GM21423 (cell line): ENCODE data around the gene LRP6.
"Not testable (repeated sequence)": the region's sequence is repeated elsewhere in the genome, so short reads cannot be mapped to it uniquely, and the experiment has no call there.

ENCODE experiments used
- ATAC-seq: cut with Tn5 transposase; IDR thresholded peaks from one replicate; pipeline ENCODE4 v1.9.1; 2021; ENCODE audit warnings: mild to moderate bottlenecking, moderate library complexity; ENCODE audit not compliant: unreplicated experiment

Gene LRP6

GRCh38 chr12:12182703-12183365 lies 84.0 kb downstream of the LRP6 start:
- ATAC-seq, result no peak

- ATAC-seq, result no peak
Observed at GRCh38 chr12:12181511-12181910, 85.3 kb downstream of the LRP6 start.

DNA sequence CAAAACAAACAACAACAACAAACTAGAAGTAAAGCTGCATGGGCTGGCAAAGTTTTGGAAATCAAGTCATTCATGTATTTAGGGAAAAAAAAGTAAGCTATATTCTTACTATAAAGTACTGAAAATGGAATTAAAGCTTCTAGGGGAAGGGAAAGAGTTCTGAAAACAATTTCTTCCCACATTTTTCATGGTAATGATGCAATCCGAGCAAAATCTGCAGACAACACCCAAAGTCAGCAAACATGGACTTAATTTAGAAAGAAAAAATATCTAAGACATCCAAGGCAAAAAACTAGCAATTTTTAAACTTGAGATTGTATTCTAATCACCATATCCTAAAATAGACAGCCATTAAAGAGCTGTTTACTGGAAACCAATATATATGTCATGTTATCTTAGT lies 86.3 kb downstream of the LRP6 start:
- ATAC-seq, result no peak

- no peak for ATAC-seq
Observed at GRCh38 chr12:12180136-12180535, 86.7 kb downstream of the LRP6 start.

- no peak for ATAC-seq
Observed at GRCh38 chr12:12178559-12178958, 88.3 kb downstream of the LRP6 start.

DNA sequence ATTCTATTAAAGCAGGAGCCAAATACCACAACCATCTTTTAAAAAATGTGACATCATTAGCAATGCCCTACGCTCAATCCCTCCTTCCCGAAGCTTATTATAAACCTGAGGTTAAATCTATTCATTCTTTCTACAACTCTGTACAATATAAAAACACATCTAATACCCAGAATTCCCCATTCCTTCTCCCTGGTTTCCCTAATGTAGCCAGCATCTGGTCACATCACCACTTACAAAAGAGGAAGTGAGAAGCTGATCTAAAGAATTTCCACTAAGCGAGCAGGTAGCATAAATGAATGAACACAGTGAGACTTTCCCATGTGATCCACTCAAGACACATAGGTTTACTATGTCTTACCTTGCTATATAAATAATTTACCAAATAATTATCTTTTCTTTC lies 90.4 kb downstream of the LRP6 start:
- no peak for ATAC-seq

DNA sequence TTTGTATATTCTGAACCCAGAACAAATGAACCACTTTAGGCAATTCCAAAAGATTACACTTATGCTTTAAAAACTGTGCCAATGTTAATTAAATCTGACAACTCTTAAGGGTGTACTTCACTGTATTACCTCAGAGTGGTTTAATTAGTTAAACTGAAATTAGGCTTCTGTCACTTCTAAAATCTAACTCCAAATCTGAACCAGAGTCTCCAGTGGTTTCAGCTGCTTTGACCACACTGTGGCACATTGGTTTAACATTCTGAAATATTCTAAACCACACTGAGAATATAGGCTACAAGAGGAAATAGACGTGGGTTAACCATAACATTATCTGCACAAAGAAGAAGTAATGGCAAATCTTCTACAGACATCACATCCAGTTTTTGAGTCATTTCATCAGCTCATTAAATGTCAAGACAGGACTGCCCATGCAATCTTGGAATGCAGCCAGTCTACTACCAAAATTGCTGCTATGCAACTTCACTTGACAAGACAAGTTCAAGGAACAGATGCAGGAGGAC lies 94.8 kb downstream of the LRP6 start:
- peak; percentile 81 for ATAC-seq

- no peak for ATAC-seq
Observed at GRCh38 chr12:12167847-12168246, 99.0 kb downstream of the LRP6 start.

DNA sequence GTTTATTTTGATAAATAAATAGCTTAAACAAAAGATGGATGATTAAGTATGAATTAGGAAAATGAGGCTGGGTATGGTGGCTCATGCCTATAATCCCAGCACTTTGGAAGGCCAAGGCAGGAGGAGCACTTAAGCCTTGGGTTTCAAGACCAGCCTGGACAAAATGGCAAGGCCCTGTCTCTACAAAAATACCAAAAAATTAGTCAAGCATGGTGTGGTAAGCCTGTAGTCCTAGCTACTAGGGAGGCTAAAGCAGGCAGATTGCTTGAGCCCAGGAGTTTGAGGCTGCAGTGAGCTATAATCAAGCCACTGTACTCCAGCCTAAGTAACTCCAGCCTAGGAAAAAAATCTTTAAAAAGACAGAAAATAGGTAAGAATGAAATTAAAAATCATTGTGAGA lies 100.1 kb downstream of the LRP6 start:
- ATAC-seq, result no peak

DNA sequence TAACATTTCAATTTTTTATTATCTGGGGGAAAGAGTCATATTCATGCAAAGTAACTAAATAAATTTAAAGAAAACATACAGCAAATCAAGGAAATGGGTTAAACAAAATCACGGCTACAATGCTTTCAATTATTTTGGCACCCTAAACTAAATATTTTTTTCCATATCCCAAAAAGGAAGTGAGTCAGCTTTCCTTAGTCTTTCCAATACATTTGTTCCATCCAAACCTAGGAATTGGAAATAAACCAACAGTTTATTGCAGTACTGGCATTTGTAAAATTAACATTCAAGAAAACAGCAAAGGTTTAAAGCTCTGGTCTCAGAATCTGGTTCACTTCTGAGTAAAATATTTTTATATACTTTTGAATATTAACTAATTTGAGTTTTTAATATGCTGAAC lies 106.9 kb downstream of the LRP6 start:
- no peak for ATAC-seq

GRCh38 chr12:12158858-12159257 lies 108.0 kb downstream of the LRP6 start:
- ATAC-seq, result no peak

DNA sequence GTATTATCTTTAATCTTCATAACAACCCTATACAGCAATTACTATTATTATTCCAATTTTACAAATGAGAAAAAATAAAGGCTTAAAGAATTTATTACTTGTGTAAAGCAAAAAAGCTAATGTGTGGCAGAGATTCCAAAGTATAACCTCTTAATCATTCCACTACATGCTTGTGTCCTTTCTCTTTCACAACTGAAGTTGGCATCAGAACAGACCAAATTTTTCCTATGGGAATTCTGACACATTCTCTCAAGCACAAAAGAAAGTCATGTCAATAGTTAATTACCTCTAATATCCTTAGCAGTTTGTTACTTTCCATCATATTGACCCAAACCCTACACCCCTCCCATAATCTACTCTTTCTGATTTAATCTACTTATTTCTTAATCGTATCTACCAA lies 109.4 kb downstream of the LRP6 start:
- no peak for ATAC-seq

DNA sequence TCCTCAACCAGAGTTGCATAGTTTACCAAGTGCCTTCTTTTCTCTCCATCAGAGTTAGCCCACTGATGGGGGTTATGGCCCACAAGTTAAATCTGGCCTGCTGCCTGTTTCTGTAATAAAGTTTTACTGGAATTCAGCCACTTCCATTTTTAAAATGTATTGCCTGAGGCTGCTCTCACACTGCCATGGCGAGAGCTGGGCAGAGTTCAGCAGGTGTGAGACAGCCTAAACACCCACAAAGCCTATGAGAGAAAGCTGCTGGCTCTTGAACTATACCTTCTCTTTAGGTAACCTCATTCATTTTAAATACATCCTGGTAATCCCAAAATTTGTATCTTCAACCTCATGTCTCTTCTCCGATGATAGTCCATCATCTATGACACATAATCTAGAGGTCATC lies 110.0 kb downstream of the LRP6 start:
- ATAC-seq, result no peak

GRCh38 chr12:12156116-12156515 lies 110.7 kb downstream of the LRP6 start:
- no peak for ATAC-seq

GRCh38 chr12:12153596-12153995 lies 113.2 kb downstream of the LRP6 start:
- ATAC-seq, result no peak

DNA sequence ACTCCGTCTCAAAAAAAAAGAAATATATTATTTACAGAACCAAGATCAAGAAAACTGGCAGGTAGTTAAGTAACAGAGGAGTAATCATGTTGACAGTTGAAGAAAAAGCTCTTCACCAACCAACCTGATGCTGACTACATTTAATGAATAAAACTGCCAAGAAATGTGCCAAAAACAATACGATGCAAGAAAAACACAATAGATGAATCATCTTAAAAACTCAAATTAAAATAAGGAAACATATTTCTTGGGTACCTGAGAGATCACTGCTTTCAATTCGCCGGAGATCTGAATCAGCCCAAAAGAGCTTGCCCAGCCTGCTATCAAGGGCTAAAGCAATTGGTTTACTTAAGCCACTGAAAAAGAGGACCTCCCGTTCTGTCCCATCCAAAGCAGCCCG lies 119.7 kb downstream of the LRP6 start:
- ATAC-seq, result no peak

DNA sequence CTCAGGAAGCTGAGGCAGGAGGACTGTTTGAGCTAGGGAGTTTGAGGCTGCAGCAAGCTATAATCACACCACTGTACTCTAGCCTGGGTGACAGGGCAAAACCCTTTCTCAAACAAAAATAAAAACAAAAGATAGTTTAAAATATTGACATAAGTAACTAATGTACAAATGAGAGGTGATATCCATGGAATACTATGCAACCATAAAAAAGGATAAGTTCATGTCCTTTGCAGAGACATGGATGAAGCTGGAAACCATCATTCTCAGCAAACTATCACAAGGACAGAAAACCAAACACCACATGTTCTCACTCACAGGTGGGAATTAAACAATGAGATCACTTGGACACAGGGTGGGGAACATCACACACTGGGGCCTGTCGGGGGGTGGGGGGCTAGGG lies 122.3 kb downstream of the LRP6 start:
- ATAC-seq, result not testable (repeated sequence)

- ATAC-seq, result no peak
Observed at GRCh38 chr12:12141000-12141399, 125.8 kb downstream of the LRP6 start.

- ATAC-seq, result no peak
Observed at GRCh38 chr12:12138203-12139154, 128.4 kb downstream of the LRP6 start.

- no peak for ATAC-seq
Observed at GRCh38 chr12:12133785-12134184, 133.1 kb downstream of the LRP6 start.

DNA sequence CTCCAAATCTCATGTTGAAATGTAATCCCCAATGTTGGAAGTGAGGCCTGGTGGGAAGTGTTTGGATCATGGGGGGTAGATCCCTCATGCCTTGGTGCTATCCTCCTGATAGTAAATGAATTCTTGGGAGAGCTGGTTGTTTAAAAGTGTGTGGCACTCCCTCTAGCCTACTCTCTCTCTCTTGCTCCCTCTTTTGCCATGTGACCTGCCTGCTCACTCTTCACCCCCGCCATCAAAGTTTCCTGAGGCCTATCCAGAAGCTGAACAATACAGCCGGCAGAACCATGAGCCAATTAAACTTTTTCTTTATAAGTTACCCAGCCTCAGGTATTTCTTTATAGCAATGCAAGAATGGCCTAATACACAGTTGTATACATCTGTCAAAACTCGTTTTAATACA lies 133.6 kb downstream of the LRP6 start:
- no peak for ATAC-seq

DNA sequence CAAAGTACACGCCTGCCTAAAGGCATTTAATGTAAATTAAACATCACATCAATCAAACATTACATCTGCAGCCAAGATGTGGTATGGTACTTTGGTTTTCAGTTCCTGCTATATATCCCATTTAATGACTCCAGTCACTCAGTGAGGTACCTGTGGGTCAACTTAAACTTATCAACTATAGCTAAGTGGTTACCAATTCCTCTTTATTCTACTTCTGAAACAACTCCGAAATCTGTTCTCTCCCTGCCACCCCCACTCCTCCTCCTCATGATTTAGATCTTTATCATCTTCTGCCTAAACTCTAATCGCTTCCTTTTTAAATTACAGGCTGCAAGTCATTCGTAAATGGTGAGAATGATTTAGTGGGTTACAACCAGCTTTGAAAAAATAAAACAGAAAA lies 138.2 kb downstream of the LRP6 start:
- no peak for ATAC-seq
